Fibroblast of lung (primary cell): ENCODE data around the gene CFAP58.

Experiments used
- EZH2 ChIP-seq: IDR thresholded peaks from 2 replicates; pipeline ENCODE4 v1.5.1; 2012; ENCODE audit warnings: low read length, control low read depth, mild to moderate bottlenecking; ENCODE audit errors: missing control alignments
- TF ChIP-seq, protein P1 (sequence below), 2 donors: IDR thresholded peaks in 1 of 2; conservative IDR thresholded peaks in 1 of 2; 1 replicate in 1 of 2; 2 replicates in 1 of 2; pipeline ENCODE4 v1.5.1; 2011 to 2012; ENCODE audit warnings: low read length in 2 of 2, control low read depth in 1 of 2, inconsistent platforms in 1 of 2, low read depth in 1 of 2, mild to moderate bottlenecking in 1 of 2

DNA sequence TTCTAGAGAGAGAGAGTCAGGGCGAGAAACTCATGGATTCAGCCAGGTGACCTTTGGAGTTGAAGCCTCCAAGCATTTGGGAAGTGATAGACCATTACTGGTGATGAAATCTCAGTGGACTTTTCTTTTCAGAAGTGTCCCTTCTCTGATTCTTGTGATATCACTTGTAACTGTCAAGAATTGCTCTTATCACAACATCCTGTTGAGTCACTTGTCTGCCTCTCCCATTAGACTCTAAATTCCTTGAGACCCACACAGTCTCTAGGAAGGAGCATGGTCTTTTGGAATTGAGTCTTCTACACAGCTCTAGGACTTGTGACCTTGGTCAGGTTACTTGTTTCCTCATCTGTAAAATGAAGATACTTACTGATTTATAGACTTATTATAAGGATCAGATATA is 81.0 kb downstream of the CFAP58 start:
- TF ChIP-seq, protein P1, sequence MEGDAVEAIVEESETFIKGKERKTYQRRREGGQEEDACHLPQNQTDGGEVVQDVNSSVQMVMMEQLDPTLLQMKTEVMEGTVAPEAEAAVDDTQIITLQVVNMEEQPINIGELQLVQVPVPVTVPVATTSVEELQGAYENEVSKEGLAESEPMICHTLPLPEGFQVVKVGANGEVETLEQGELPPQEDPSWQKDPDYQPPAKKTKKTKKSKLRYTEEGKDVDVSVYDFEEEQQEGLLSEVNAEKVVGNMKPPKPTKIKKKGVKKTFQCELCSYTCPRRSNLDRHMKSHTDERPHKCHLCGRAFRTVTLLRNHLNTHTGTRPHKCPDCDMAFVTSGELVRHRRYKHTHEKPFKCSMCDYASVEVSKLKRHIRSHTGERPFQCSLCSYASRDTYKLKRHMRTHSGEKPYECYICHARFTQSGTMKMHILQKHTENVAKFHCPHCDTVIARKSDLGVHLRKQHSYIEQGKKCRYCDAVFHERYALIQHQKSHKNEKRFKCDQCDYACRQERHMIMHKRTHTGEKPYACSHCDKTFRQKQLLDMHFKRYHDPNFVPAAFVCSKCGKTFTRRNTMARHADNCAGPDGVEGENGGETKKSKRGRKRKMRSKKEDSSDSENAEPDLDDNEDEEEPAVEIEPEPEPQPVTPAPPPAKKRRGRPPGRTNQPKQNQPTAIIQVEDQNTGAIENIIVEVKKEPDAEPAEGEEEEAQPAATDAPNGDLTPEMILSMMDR (conservative IDR thresholded peaks at IDR 0.05 in 1 of 2, IDR thresholded peaks at IDR 0.05 in 1 of 2; ENCODE audit: low read depth in 1 of 2, low read length in 2 of 2), result no peak
- TF ChIP-seq EZH2, result no peak
